Endometrial microvascular endothelial cells (primary cell): ENCODE results near the gene PIAS1. TPM values are rescaled to one million over a fixed set of nuclear protein-coding genes. Genes with fewer than 3 reads are reported as not detected.
"Not testable (repeated sequence)": the region's sequence is repeated elsewhere in the genome, so short reads cannot be mapped to it uniquely, and the experiment has no call there.

Source experiments
- in situ Hi-C: cut with HindIII; loops from 2 replicates; pipeline ENCODE4 v1.10.0; 2017; ENCODE audit warnings: low sequenced_read_pairs, low pct_unique_long_range_greater_than_20kb; ENCODE audit errors: inconsistent ontology term
- total RNA-seq: library from RNA; depleted of rRNA; stranded (reverse); fragments of >200 nt; gene quantifications from one replicate; pipeline ENCODE4 v1.2.3, GENCODE V29; 2015; ENCODE audit errors: inconsistent ontology term

PIAS1 gene
- total RNA-seq, 1 donor from 2014 or later = 13.8 TPM

DNA sequence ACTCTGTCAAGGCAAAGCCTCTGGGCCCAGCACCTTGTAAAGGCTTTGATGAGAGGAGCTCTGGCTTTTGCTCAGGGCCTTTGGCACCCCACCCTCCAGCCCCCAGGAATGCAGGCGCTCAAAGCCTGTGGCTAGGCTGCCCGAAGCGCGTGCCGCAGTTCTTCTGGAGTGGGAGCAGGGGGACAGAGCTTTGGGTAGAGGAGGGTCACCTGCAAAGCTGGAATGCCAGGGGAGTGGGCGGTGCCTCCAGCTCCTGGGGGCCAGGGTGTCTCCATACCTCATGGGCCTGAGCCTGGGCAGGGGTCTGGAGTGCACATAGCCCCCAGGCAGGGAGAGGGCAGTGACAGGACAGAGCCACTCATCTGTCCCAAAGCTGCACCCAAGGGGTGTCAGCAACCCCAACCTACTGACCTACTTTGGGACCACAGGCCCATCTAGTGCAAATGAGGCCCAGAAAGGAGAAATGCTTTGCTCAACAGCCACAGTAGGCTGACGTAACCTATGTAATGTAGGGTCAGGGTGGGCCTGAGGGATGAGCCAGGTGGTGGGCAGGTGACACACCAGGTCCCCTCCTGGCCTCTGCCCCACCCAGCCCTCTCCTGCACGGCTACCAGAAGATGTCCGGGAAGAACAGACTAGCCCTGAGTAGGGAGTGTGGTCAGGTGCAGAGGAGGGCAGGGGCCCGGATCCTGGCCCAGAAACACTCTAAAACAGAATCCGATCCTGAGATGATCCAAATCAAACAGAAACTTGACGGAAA lies 153.2 kb downstream of the PIAS1 start:
- in situ Hi-C loops = no loop called here

DNA sequence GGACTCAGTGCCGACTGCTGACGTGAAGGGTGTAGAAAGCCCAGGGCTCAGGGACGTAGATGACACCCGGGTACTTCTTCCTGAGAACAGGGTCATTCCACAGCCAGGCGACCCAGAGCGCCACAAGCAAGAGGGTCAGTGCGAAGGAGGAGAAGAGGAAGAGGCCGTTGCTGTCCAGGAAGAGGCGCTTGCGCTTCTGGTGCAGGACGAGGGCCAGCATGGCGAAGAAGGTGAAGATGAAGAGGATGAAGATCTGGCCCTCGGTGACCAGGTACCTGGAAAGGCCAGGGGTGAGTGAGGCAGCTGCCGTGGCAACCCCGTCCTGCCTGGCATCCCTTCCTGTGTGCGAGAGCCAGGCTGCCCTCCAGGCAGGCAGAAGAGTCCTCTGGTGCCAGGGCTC lies 154.0 kb downstream of the PIAS1 start:
- in situ Hi-C loops = no loop called here

DNA sequence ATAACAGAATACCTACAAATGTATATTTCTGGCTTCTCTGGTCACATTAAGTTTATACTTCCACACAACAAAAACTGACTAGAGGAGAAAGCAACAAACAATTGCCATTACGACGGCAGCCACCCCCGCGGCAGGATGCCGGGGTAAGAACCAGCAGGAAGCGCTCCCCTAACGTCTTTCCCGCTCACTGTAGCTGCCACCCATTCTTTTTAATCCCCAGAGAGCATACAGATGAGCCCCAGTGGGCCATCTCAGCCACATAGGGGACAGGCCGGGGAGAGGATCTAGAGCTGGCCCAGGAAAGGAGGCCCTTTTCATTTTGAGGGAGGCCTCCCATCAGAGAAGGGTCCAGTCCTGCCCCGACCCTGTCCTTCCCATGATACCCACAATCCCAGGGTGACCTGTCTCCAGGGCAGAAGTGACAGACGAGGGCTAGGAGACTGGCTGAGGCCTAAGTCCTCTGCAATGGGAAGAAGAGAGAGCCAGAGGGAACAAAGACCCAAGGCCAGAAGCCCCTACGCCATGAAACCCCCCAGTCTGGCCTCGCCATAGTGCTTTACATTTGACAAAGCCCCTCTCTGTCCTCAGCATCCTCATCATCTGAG lies 154.6 kb downstream of the PIAS1 start:
- in situ Hi-C loops = no loop called here

DNA sequence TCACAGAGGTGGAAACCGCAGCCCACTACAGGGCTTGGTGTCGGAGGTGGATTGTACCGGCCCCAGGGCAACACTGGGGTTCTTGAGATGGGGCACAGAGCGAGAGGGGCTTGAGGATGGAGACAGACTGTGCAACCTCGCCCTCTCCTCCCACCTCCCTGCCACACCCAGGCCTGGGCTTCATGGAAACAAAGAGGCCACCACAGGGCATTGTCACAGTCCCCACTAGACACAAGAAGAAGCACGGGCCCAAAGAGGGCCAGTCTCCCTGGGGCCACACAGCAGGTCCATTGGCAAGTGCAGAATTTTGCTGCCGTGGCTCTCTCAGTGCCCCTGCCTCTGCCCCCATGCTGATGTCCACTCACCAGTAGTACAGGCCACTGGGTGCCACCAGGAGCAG lies 155.2 kb downstream of the PIAS1 start:
- in situ Hi-C loops = no loop called here

DNA sequence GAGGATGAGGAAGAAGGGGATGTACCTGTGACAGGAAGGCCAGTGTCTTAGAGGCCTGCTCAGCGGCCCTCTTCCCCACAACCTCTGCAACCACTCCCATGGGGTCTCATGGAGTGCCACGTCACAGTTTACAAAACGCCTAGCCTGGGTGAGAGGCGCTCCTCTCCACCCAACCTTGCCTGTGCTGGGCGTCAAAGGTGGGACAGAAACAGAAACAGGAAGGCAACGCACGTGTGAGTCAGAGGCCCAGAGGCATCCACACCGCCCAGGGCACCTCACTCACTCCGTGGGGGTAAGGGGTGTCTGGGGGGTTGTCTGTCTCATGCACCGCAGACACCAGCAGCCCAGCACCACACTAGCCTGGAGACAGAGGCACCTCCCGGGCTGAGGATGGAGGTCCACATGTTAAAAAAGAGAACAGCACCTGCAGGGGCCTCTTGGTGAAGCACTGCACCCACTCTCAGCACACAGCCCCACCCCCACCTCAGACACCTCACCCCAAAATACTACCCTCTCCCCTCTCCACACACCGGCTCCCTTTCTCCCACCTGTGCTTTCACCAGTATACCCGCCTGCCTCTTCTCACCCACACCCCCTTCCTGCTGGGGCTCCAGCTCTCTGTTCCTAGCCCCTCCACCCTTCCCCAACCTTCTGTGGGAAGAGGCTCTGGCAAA lies 155.8 kb downstream of the PIAS1 start:
- in situ Hi-C loops = no loop called here

DNA sequence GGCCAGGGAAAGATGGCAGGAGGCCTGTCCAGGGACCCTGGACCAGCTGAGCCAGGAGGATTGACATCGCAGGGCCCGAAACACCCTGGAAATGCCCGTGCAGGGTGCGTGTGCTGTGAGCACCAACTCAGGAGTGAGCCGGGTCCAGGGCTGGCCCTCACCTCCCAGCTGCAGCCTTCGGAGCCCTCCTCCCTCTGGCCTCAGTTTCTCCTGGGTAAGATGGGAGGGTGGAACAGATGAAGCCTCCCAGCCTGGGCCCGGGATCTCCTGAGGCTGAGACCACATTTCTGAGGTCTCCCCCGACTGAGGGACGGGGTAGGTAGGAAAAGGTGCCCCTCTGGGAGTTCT lies 156.3 kb downstream of the PIAS1 start:
- in situ Hi-C loops = no loop called here

DNA sequence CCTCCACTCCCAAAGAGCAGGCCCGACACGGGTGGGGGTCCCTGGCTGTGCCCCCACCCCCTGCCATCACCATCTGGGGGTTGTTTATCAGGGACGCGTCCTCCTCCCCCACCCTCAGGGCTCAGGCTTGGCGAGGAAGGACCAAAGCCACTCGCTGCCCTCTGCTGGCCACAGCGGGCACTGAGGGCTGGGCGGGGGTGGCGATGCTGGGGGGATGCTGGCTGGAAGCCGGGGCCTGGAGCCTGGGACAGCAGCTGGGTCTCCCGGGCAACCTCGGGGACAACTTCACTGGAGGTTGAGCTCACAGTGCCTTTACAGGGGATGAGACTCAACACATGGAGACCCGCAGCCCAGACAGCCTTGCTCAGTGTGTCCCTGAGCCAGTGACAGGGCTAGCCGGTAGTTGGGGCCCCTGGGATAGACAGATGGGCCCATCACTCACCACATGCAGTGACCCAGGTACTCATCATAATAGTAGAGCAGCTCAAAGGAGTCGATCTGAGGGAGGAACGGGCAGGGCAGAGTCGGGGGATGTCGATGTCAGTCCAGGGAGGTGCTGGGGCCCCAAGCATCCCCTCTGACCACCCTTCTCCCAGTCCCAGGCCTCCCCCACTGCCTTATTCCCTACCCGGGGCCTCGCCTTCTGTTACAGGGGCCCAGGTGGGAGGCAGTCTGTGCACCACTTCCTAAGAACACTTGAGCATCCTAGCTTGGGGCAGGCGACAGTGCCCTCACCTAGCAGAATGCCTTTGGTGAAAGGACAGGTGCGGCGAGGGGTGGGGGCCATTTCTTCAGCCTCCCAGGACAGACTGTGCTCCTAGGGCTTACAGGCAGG lies 156.9 kb downstream of the PIAS1 start:
- in situ Hi-C loops = no loop called here

DNA sequence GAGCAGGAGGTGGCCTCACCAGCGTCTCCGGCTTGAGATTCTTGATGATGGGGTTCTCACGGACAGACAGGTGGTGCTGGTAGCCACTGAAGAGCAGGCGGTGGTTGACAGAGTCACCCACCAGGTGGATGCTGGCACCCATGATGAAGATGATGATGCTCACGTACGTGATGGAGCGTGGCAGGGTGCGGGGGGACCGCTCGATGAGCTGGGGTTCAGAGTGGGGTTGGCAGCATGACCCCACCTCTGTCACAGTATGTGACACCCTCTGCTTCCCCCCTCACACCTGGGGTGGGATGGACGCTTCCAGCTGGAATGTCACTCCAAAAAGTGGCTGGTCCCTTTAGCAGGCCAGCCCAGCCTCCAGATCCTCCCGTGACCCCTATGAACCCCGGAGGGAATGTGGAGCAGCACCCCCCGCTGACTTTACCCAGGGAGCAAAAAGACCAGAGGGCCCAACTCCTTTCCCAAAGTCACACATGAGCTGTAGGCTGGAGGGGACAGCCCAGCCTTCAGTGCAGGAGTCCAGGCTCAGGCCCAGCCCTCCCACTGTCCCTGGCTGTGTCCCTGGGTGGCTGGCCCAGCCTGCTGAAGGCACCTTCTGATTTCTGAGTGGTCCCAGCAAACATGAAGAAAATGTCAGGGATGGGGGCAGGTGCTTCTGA lies 157.7 kb downstream of the PIAS1 start:
- in situ Hi-C loops = no loop called here

DNA sequence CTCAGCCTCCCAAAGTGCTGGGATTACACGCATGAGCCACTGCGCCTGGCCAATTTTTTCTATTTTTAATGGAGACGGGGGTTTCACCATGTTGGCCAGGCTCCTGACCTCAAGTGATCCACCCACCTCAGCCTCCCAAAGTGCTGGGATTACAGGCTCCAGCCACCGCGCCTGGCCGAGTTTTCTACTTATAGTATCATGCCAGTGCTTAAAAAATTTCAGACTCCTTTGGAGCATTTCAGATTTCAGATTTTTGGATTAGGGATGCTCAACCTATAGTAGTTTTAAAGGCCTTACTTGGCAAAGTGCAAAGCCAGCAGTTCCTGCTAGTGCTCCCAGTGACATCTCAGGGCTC lies 159.4 kb downstream of the PIAS1 start:
- in situ Hi-C loops = not testable (repeated sequence)

DNA sequence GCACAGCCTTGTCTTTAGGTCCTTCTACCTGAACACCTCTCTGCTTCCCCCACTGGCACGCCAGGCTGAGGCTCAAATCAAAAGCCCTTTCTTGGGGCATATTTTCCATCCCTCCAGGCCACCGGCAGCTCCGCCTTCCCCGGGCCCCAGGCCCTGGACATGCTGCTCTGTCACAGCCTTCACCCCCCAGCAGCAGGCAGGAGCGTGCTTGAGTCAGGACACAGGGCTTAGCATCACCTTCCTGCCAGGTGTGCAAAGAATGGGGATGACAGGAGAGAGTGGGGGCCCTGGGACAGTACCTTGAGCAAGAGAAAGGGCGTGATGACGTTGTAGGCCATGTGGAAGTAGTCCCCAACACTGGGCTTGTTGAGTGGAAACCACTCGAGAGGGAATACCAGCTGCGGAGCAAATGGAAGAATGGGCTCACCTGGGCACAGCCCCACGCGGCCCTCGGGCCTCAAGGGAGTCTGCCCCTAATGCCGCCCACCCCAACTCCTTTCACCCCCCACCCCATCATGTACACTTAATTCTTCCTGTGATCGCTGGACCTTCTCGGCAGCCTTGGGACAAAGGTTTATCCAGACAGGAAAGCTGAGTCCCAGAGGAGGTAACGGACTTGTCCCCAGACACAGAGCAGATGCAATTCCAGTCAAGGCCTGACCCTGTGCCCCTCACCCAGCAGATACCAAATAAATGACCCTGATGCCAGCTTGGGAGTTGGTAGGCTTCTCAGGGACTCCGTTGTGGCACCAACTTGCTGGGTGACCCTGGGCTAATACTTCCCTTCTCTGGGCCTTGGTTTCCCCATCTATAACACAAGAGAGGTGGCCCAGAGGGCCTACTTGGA lies 160.1 kb downstream of the PIAS1 start:
- in situ Hi-C loops = no loop called here

DNA sequence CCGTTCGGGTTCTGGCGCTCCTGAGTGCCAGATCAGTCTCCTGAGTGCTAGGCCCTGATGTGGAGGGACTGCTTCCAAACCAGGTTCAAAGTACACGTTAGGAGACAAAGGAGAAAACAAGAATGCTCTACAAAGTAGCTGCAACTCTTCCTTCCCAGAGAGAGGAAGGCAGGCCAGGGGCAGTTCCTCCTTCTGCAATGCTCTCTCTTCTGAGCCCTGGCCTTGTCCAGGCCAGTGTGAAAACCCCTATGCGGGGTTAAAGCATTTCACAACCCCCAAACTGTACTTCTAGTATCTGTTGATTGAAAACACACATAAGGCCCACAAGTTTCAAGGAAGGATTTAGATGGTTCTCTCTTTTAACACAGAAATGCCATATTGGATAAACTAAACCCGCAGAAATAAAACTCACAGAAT lies 160.7 kb downstream of the PIAS1 start:
- in situ Hi-C loops = no loop called here

DNA sequence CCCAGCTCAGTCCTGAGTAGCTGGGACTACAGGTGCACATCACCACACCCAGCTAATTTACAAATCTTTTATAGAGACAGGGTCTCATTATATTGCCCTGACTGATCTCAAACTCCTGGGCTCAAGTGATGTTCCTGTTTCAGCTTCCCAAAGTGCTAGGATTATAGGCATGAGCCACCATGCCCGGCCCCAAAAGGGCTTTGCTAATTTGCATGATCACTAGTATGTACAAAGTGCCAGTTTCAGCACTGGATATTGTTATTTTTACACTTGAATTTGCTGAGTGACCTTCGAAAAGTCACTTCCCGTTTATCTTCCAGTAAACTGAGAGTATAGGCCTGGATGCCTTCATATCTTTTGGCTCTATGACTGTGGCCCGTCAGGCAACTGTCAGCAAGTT lies 163.2 kb downstream of the PIAS1 start:
- in situ Hi-C loops = no loop called here

DNA sequence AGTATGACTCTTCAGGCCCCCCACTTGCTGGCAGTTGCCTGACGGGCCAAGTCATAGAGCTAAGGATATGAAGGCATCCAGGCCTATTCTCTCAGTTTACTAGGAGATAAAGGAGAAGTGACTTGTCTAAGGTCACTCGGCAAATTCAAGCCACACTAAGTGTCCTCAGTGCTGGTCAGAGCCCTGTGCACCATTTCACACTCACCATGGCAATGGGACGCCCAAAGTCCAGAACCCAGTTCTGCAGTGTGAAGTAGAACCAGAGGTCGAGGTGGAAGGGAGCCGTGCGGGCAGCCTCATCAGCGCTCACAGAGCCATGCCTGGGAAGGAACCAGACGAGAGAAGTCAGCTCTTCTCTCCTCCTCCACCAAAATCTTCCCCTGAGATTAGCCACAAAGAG lies 164.2 kb downstream of the PIAS1 start:
- in situ Hi-C loops = no loop called here

DNA sequence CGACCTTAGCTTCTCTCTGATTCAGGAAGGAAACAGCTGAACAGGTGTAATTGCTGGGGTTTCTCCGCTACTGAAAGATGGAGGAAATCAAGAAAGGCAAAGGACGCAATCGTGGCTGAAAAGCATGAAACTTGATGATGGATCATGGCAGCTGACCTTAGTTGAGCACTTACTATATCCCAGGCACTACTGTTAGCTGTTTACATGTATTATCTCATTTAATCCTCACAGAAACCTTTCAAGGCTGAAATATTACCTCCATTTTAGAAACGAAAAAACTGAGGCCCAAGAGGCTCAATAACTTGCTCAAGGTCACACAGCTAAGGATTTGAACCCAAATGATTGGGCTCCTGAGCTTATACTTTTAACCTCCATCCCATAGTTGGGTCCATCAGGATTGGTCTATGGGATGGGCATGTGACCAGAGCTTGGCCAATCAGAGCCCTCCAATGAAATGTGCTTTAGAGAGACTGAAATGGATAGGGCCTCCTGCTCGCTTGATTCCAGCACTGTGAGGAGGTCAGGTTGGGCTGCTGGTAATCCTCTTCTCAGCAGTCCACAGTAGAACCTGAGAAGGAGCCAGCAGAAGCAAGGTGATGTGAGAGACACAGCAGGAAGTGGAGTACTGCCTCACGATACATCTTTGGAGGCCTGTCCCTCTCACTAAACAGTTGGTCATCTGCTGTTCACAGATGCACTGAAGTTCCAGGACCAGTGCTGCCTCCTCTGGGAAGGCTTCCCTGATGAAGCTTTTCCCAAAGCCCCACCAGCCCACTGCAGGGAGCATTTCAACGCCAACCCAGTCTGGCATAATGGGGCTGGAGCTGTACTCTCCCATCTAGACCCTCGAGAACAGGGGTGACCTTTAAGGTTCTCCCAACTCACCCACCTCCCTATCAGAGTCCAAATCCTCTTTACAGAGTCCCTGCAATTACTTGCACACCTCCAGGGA lies 165.0 kb downstream of the PIAS1 start:
- in situ Hi-C loops = no loop called here

DNA sequence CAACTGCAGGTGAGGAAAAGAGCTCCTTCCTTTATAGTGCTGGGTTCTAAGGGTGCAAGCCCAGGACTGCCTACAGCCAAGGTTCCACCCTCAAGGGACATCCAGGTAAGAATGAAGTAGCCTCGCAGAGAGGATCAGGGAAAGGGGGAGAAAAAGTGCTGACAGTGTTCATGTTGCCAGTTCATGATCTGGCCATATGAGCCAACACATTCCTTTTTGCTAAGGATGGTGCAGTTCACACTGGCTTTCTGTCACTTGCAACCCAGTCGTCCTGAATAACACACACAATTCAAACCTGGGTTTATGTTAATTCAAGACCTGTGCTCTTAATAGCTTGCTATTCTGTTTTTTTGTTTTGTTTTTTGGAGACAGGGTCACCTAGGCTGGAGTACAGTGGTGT lies 166.4 kb downstream of the PIAS1 start:
- in situ Hi-C loops = no loop called here

DNA sequence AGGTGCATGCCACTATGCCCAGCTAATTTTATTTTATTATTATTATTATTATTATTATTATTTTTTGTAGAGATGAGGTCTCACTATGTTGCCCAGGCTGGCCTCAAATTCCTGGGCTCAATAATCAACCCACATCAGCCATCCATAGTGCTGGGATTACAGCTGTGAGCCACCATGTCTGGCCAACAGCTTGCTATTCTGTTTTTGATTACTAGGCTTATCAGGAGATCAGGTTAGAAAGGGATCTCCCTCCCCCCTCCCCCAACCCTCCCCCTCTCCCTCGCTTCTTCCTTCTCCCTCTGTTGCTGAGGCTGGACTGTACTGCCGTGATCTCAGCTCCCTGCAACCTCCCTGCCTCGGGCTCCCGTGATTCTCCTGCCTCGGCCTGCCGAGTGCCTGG lies 166.9 kb downstream of the PIAS1 start:
- in situ Hi-C loops = no loop called here
